T-cell (primary cell): ENCODE results near the gene NCAPD3. TPM values are rescaled to one million over a fixed set of nuclear protein-coding genes. Genes with fewer than 3 reads are reported as not detected.

ENCODE experiments used
- ATAC-seq, 4 experiments: fragments of 200-7000 bp in 3 of 4; fragments of 150-1000 bp in 1 of 4; cut with Tn5 transposase; replicated peaks in 1 of 4; 1 replicate in 3 of 4; 2 replicates in 1 of 4; pipeline ENCODE4 v1.10.0; 2021; ENCODE audit warnings: moderate library complexity in 3 of 4, mild to moderate bottlenecking in 2 of 4, moderate number of reproducible peaks in 1 of 4
- CTCF ChIA-PET, 2 donors: fragments of 300-600 bp; sonication (Branson Sonifier 250); formaldehyde crosslinking; loops; one replicate each; lab custom pipeline; 2022; ENCODE audit warnings: antibody characterized with exemption in 2 of 2; lab: Charles Lee
- POLR2A ChIA-PET, 2 donors: fragments of 300-600 bp; sonication (Branson Sonifier 250); formaldehyde crosslinking; loops; one replicate each; lab custom pipeline; 2022; ENCODE audit warnings: antibody characterized with exemption in 2 of 2; lab: Charles Lee
- DNase-seq, 35 experiments: peaks; one replicate each; pipeline versions ENCODE4 v3.0.0 to v3.0.0-alpha.2; 2013 to 2023
- H3K27ac ChIP-seq: one replicate; pipeline ENCODE4 v1.5.1; 2013; ENCODE audit warnings: low read length
- H3K27me3 ChIP-seq, 2 experiments: replicated peaks in 1 of 2; 1 replicate in 1 of 2; 2 replicates in 1 of 2; pipeline versions ENCODE4 v1.6.1 to v1.7.0; 2013; ENCODE audit warnings: low read length in 1 of 2, mixed read lengths in 1 of 2; ENCODE audit not compliant: control insufficient read depth in 2 of 2, insufficient read depth in 2 of 2; ENCODE audit errors: extremely low read depth in 1 of 2
- H3K36me3 ChIP-seq, 2 donors: 1 replicate in 1 of 2; 2 replicates in 1 of 2; pipeline versions ENCODE4 v1.6.1 to v1.7.0; 2013; ENCODE audit warnings: low read length in 1 of 2; ENCODE audit not compliant: control insufficient read depth in 2 of 2, insufficient read depth in 1 of 2; ENCODE audit errors: extremely low read depth in 1 of 2
- H3K4me1 ChIP-seq, 2 experiments: 1 replicate in 1 of 2; 2 replicates in 1 of 2; pipeline versions ENCODE4 v1.6.1 to v1.7.0; 2013; ENCODE audit warnings: low read length in 2 of 2, mixed read lengths in 1 of 2; ENCODE audit not compliant: insufficient read depth in 2 of 2, control insufficient read depth in 1 of 2; ENCODE audit errors: extremely low read depth in 1 of 2
- H3K4me3 ChIP-seq, 2 donors: 1 replicate in 1 of 2; 2 replicates in 1 of 2; pipeline versions ENCODE4 v1.5.1 to v1.7.0; 2013; ENCODE audit warnings: mild to moderate bottlenecking in 2 of 2, low read length in 1 of 2, moderate library complexity in 1 of 2; ENCODE audit not compliant: control insufficient read depth in 1 of 2; ENCODE audit errors: extremely low read depth in 1 of 2
- H3K9me3 ChIP-seq: 2 replicates; pipeline ENCODE4 v1.7.0; 2013
- H3K27ac Mint-ChIP-seq, 2 donors: one replicate each; pipeline ENCODE4 v1.8.0; 2020 to 2021; ENCODE audit warnings: mild to moderate bottlenecking in 2 of 2, mixed read lengths in 2 of 2
- H3K27me3 Mint-ChIP-seq, 2 donors: one replicate each; pipeline ENCODE4 v1.8.0; 2021 to 2022; ENCODE audit warnings: mixed read lengths in 2 of 2
- H3K36me3 Mint-ChIP-seq: one replicate; pipeline ENCODE4 v1.8.0; 2021; ENCODE audit warnings: mixed read lengths
- H3K4me1 Mint-ChIP-seq, 3 donors: one replicate each; pipeline ENCODE4 v1.8.0; 2020 to 2022; ENCODE audit warnings: mixed read lengths in 3 of 3, mild to moderate bottlenecking in 1 of 3
- H3K4me3 Mint-ChIP-seq, 3 donors: one replicate each; pipeline ENCODE4 v1.8.0; 2020 to 2022; ENCODE audit warnings: mild to moderate bottlenecking in 3 of 3, mixed read lengths in 3 of 3, moderate library complexity in 3 of 3
- H3K9me3 Mint-ChIP-seq, 3 donors: one replicate each; pipeline ENCODE4 v1.8.0; 2020 to 2022; ENCODE audit warnings: mixed read lengths in 3 of 3
- WGBS: methylation state at CpG from one replicate; pipeline ENCODE4 v1.1.5; 2013; ENCODE audit warnings: missing lambda C conversion rate; ENCODE audit not compliant: insufficient coverage; 5-methylcytosine and 5-hydroxymethylcytosine counted together
- total RNA-seq, 35 experiments: library from RNA in 6 of 35; stranded (reverse) in 6 of 35; fragments of 120-200 nt in 1 of 35; gene quantifications; one replicate each; pipeline versions ENCODE4 v1.2.1 to v1.2.4 and lab custom pipeline; 2013 to 2026

NCAPD3 gene
- total RNA-seq: 10 to 100 TPM; 33.7 to 41.9 (median 36.8) TPM
- 28.6 TPM for total RNA-seq (2013)
- total RNA-seq (lab: John Stamatoyannopoulos, UW): 22.9 to 152 (median 73.9) reads per million in 29 experiments

GRCh38 chr11:134223836-134224709, at the start of gene NCAPD3, which contains the start of gene VPS26B:
Gene NCAPD3 (minus strand): TSS chr11:134223967. CDS start chr11:134223926, 41 bp downstream.
Gene VPS26B (plus strand): TSS chr11:134224671. CDS start chr11:134225123, 452 bp downstream.
- ChIA-PET POLR2A (interaction anchor here (0.5 to 2.0 kb wide), 7 partner anchors 14 to 148 kb away, joined by 3 to 9 read pairs (median 4); partner anchors contain the start of gene ACAD8 (in 1 of the 2)), CTCF (interaction anchor here (0.7 to 1.8 kb wide), 11 partner anchors 11 to 194 kb away, joined by 3 to 13 read pairs (median 4); partner anchors contain the start of genes ACAD8 (in 1 of the 2), GLB1L3 (in 1 of the 2) and THYN1 (in 1 of the 2))
- peaks cover 2 to 3% of the 10 kb centered on the region in 2 donors for H3K36me3 ChIP-seq
- Mint-ChIP-seq H3K4me3 (peak within 1 kb of the TSS; percentile 94 to 97 (median 96)), H3K27ac (peak within 1 kb of the TSS; percentile 98), H3K27me3 (peaks cover 0 to 1% of the 10 kb centered on the region in 2 donors), H3K36me3 (peaks cover 15% of the 10 kb centered on the region), H3K9me3 (no peaks in the 10 kb centered on the region), H3K4me1 (peaks cover 58 to 73% (median 66%) of the 10 kb centered on the region in 3 donors)
- no peaks in the 10 kb centered on the region for H3K27me3 ChIP-seq
- WGBS: under 1% methylated on average over 89 of the region's 89 CpGs
- H3K9me3 ChIP-seq: no peaks in the 10 kb centered on the region
- ATAC-seq (peak; percentile 83 to 84 (median 83)), DNase-seq (peak; percentile 91 to 97 (median 95))
- peaks cover 40 to 41% of the 10 kb centered on the region in 2 experiments for H3K4me1 ChIP-seq
- peak within 1 kb of the TSS; percentile 92 for H3K27ac ChIP-seq
- peak within 1 kb of the TSS; percentile 70 to 85 for H3K4me3 ChIP-seq

GRCh38 chr11:134273317-134273712, 49.5 kb upstream of the NCAPD3 start:
- H3K4me3 Mint-ChIP-seq: peak overlapping the region in 1 of 3 donors; percentile 93
- peaks cover 2% of the 10 kb centered on the region for H3K36me3 Mint-ChIP-seq
- Histone ChIP-seq H3K27ac (no peak overlapping the region), H3K27me3 (peaks cover 5 to 17% of the 10 kb centered on the region in 2 experiments), H3K9me3 (no peaks in the 10 kb centered on the region), H3K4me1 (peaks cover 17 to 37% of the 10 kb centered on the region in 2 experiments), H3K4me3 (no peak overlapping the region), H3K36me3 (no peaks in the 10 kb centered on the region)
- H3K4me1 Mint-ChIP-seq: peaks cover 56 to 61% (median 59%) of the 10 kb centered on the region in 3 donors
- DNase-seq (no peak), ATAC-seq (no peak)
- no peaks in the 10 kb centered on the region for H3K9me3 Mint-ChIP-seq
- POLR2A ChIA-PET: interaction anchor here (1.2 kb wide), 2 partner anchors 48 kb away, joined by 3 to 4 read pairs; partner anchors contain the start of gene VPS26B (in 2 of the 2)
- peak overlapping the region in 1 of 2 donors; percentile 39 for H3K27ac Mint-ChIP-seq
- peaks cover 3 to 9% of the 10 kb centered on the region in 2 donors for H3K27me3 Mint-ChIP-seq
- CTCF ChIA-PET: interaction anchor here (1.3 to 1.9 kb wide), 2 partner anchors 11 to 19 kb away, joined by 4 to 7 read pairs; partner anchors contain the start of gene ACAD8 (in 1 of the 2)
- no CpG with 5 or more reads among the region's 3 CpGs for WGBS

GRCh38 chr11:134272381-134273316, 48.9 kb upstream of the NCAPD3 start:
- Mint-ChIP-seq H3K27me3 (peaks cover 3 to 9% of the 10 kb centered on the region in 2 donors), H3K27ac (peak overlapping the region in 1 of 2 donors; percentile 1), H3K4me1 (peaks cover 56 to 64% (median 61%) of the 10 kb centered on the region in 3 donors), H3K4me3 (peak overlapping the region in 1 of 3 donors; percentile 14), H3K9me3 (no peaks in the 10 kb centered on the region), H3K36me3 (peaks cover 2% of the 10 kb centered on the region)
- H3K4me1 ChIP-seq: peaks cover 17 to 37% of the 10 kb centered on the region in 2 experiments
- H3K36me3 ChIP-seq: no peaks in the 10 kb centered on the region
- CTCF ChIA-PET: interaction anchor here in 1 of 2 donors (1.9 kb wide), 1 partner anchor 18 kb away, joined by 7 read pairs; the partner anchor contains the start of gene ACAD8
- H3K9me3 ChIP-seq: no peaks in the 10 kb centered on the region
- ATAC-seq (no peak), DNase-seq (peak in 1 of 35 experiments; percentile 3)
- POLR2A ChIA-PET: interaction anchor here (1.2 kb wide), 2 partner anchors 48 kb away, joined by 3 to 4 read pairs; partner anchors contain the start of gene VPS26B (in 2 of the 2)
- H3K27me3 ChIP-seq: peaks cover 3 to 14% of the 10 kb centered on the region in 2 experiments
- no peak overlapping the region for H3K27ac ChIP-seq
- H3K4me3 ChIP-seq: no peak overlapping the region
- WGBS: 80% methylated on average over 9 of the region's 18 CpGs

GRCh38 chr11:134271978-134272377, 48.2 kb upstream of the NCAPD3 start:
- no CpG with 5 or more reads among the region's 4 CpGs for WGBS
- Histone ChIP-seq H3K27me3 (peaks cover 0 to 8% of the 10 kb centered on the region in 2 experiments), H3K36me3 (no peaks in the 10 kb centered on the region), H3K9me3 (no peaks in the 10 kb centered on the region), H3K4me3 (no peak overlapping the region), H3K4me1 (peaks cover 17 to 34% of the 10 kb centered on the region in 2 experiments), H3K27ac (no peak overlapping the region)
- H3K36me3 Mint-ChIP-seq: peaks cover 2% of the 10 kb centered on the region
- peaks cover 54 to 59% (median 58%) of the 10 kb centered on the region in 3 donors for H3K4me1 Mint-ChIP-seq
- ATAC-seq: no peak
- no peak overlapping the region for H3K4me3 Mint-ChIP-seq
- no peak for DNase-seq
- H3K27me3 Mint-ChIP-seq: peaks cover 0 to 4% of the 10 kb centered on the region in 2 donors
- no peaks in the 10 kb centered on the region for H3K9me3 Mint-ChIP-seq
- ChIA-PET CTCF (interaction anchor here in 1 of 2 donors (0.6 kb wide), 1 partner anchor 8 kb away, joined by 5 read pairs; no protein-coding TSS in a partner anchor), POLR2A (no interaction called here)
- no peak overlapping the region for H3K27ac Mint-ChIP-seq

GRCh38 chr11:134270250-134270714, 46.5 kb upstream of the NCAPD3 start:
- Mint-ChIP-seq H3K27ac (peak overlapping the region; percentile 68 to 69), H3K27me3 (no peaks in the 10 kb centered on the region), H3K9me3 (no peaks in the 10 kb centered on the region), H3K4me3 (peak overlapping the region; percentile 2 to 42 (median 10)), H3K36me3 (peaks cover 2% of the 10 kb centered on the region), H3K4me1 (peaks cover 49 to 53% (median 52%) of the 10 kb centered on the region in 3 donors)
- Histone ChIP-seq H3K27me3 (no peaks in the 10 kb centered on the region), H3K27ac (no peak overlapping the region), H3K4me1 (peaks cover 16 to 31% of the 10 kb centered on the region in 2 experiments), H3K9me3 (no peaks in the 10 kb centered on the region), H3K36me3 (no peaks in the 10 kb centered on the region), H3K4me3 (no peak overlapping the region)
- WGBS: 10% methylated on average over 2 of the region's 5 CpGs
- DNase-seq (peak in 10 of 35 experiments; percentile 2 to 62 (median 20)), ATAC-seq (peak; percentile 48 to 76 (median 57))
- CTCF ChIA-PET: no interaction called here
- POLR2A ChIA-PET: no interaction called here
